Embryonic facial prominence (tissue), 1 donor: ENCODE data around the gene CCL4.
"Not testable (repeated sequence)": the region's sequence is repeated elsewhere in the genome, so short reads cannot be mapped to it uniquely, and the experiment has no call there.

ENCODE experiments used
- DNase-seq: peaks from one replicate; pipeline ENCODE4 v3.0.0-alpha.2; 2016; ENCODE audit errors: extremely low spot score

The CCL4 gene

GRCh38 chr17:36117505-36118382 is 14.1 kb downstream of the CCL4 start:
- no peak for DNase-seq

- DNase-seq: no peak
Observed at GRCh38 chr17:36118477-36119353, 15.1 kb downstream of the CCL4 start.

GRCh38 chr17:36120221-36120620 is 16.6 kb downstream of the CCL4 start:
- DNase-seq: no peak

GRCh38 chr17:36121099-36121498 is 17.5 kb downstream of the CCL4 start:
- DNase-seq: not testable (repeated sequence)

DNA sequence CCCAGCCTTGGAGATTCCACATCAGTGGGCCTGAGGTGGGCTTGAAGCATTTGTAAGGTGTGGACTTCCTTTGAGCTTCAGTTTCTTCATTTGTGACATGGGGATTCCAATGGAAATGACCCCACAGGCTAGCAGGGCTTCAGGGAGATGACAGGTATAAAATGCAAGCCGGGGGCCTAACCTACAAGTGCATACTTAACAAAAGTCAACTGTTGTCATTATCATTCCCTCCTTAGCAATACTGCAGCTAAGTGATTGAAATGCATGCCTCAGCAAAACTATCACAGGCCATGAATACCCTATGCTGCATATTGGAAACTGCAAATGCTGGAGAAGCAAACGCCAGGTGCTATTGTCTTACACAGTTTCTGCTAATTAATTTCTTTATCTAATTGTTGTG is 19.8 kb downstream of the CCL4 start:
- DNase-seq: no peak

GRCh38 chr17:36124879-36125824 is 21.5 kb downstream of the CCL4 start:
- no peak for DNase-seq

GRCh38 chr17:36127199-36127893 is 23.7 kb downstream of the CCL4 start:
- no peak for DNase-seq

- no peak for DNase-seq
Observed at GRCh38 chr17:36127911-36128310, 24.3 kb downstream of the CCL4 start.

- DNase-seq: no peak
Observed at GRCh38 chr17:36128411-36128978, 24.9 kb downstream of the CCL4 start.

GRCh38 chr17:36129616-36130015 is 26.0 kb downstream of the CCL4 start:
- no peak for DNase-seq

GRCh38 chr17:36130346-36130745 is 26.7 kb downstream of the CCL4 start:
- DNase-seq: no peak

DNA sequence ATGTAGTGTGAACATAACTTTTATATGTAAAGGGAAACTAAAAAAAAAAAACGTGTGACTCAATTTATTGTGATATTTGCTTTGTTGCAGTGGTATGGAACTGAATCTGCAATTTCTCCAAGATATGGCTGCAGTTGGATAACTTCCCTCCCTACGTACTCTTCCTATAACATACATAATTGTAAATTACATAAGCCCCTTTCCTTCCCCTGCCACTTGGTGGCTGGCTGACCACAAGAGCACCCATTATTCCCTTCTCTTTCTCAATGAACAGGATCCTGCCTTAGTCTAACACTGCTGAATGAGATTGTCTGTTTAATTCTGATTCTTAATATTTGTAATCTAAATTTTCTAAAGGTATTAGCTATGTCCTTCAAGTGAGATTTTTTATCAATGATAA is 27.8 kb downstream of the CCL4 start:
- DNase-seq: no peak

GRCh38 chr17:36131931-36132330 is 28.3 kb downstream of the CCL4 start:
- DNase-seq: no peak

GRCh38 chr17:36132421-36132831 is 28.8 kb downstream of the CCL4 start:
- no peak for DNase-seq

DNA sequence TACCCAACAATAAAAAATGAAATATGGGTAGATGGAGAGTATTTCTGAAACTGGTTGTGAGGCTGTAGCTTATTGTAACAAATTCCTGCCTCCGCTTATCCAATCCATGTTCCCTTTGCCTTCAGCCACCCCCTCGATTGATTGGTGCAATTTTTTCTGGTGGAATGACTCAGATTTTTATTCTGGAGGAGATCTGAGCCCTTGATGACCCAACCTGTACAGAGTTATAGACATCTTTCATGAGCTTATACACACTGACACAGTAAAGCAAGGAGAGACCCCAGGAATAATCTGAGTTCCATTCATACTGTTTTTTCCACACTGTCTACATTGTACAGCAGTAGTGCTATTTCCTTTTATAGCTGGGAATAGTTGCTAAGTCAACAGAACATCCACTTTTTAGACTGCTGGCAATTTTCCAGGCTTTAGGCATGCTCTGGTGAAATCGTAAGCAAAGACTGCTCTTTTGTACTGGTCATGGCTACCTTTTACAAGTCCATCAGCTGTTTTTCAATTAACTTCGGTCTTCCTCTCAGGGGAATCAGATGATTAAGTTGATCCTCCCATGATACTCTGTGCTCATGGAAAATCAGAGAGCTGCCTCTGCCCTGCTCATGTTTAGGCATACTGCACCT is 30.1 kb downstream of the CCL4 start:
- DNase-seq: peak; percentile 20

DNA sequence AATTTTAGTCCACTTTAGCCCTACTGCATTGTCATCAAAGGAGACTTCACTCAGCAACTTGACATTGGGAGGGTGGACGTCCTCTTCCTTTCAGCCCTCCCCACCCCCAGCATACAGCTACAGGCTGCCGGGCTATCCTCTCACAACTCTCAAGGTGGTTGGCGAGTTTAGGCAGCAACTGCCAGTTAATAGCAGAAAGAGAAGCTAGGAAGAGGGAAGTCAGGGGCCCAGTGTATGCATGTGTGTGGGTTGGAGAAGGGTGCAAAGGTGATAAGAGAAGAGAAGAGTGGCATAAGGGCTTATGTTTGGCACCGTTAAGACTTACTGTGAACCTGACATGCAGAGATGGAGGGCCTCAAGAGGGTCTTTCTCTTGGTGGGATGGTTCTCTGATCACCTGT is 31.8 kb downstream of the CCL4 start:
- no peak for DNase-seq

- no peak for DNase-seq
Observed at GRCh38 chr17:36136036-36136435, 32.4 kb downstream of the CCL4 start.

DNA sequence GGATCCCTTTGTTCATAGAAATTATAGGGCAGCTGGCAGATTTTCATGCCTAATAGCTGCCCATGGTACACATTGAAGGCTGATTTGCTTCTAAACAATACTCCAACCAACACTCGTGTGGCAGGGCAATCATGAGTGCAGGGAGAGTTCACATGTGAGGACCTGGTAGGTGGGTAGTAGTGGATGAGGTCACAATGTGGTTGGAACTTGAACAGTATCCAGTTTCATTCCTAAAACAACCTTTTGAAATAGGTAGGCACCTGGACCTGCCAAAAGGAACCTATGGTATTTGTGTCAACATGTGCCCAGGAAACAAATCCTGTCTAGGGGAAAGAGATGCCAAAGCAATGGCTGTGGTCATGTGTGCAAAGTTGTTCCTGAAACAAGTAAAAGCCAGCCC is 32.8 kb downstream of the CCL4 start:
- no peak for DNase-seq

- no peak for DNase-seq
Observed at GRCh38 chr17:36142235-36142634, 38.6 kb downstream of the CCL4 start.

GRCh38 chr17:36142806-36143205 is 39.2 kb downstream of the CCL4 start:
- no peak for DNase-seq
